Measurements from ENCODE around the gene LRRC36.
"Not testable (repeated sequence)": the region's sequence is repeated elsewhere in the genome, so short reads cannot be mapped to it uniquely, and the experiment has no call there.

Gene LRRC36

GRCh38 chr16:67364600-67365235, 38.1 kb downstream of the LRRC36 start:
- no peak overlapping the region for H2AFZ ChIP-seq (ENCODE audit: low read depth, low read length)
- no peak for ATAC-seq (ENCODE audit: insufficient read depth, low read depth)
- H3K4me2 ChIP-seq (ENCODE audit: insufficient read depth, low read length) = no peak overlapping the region
- no peak overlapping the region for H3K27ac ChIP-seq (ENCODE audit: low read length)
- TF ChIP-seq EZH2 (IDR thresholded peaks at IDR 0.05; ENCODE audit: borderline replicate concordance, low read depth, low read length, severe bottlenecking) = no peak
- TF ChIP-seq CTCF (IDR thresholded peaks at IDR 0.05; ENCODE audit: borderline replicate concordance, extremely low read depth, low read length, poor library complexity, severe bottlenecking) = no peak
- no peaks in the 10 kb centered on the region for H3K36me3 ChIP-seq (ENCODE audit: insufficient read depth, low read length)
- H4K20me1 ChIP-seq (ENCODE audit: insufficient read depth, low read length) = no peaks in the 10 kb centered on the region
- H3K79me2 ChIP-seq (ENCODE audit: insufficient read depth, low read length) = no peaks in the 10 kb centered on the region
- H3K27me3 ChIP-seq (ENCODE audit: insufficient read depth, low read length, poor library complexity) = no peaks in the 10 kb centered on the region
- DNase-seq = no peak
- no peak overlapping the region for H3K9ac ChIP-seq (ENCODE audit: low read depth, low read length)
- no peak overlapping the region for H3K4me3 ChIP-seq (ENCODE audit: low read depth in 1 of 2, low read length in 2 of 2)
- no peaks in the 10 kb centered on the region for H3K9me3 ChIP-seq (ENCODE audit: insufficient read depth, low read length, severe bottlenecking)
- no peaks in the 10 kb centered on the region for H3K4me1 ChIP-seq (ENCODE audit: insufficient read depth, low read length)

GRCh38 chr16:67370661-67371060, 44.0 kb downstream of the LRRC36 start:
- no peak overlapping the region for H3K4me2 ChIP-seq (ENCODE audit: insufficient read depth, low read length)
- ATAC-seq (ENCODE audit: insufficient read depth, low read depth) (no peak), DNase-seq (no peak)

GRCh38 chr16:67372664-67373063, 46.0 kb downstream of the LRRC36 start:
- no peak for ATAC-seq (ENCODE audit: insufficient read depth, low read depth)
- no peak for DNase-seq

More at GRCh38 chr16:67370661-67371060, 44.0 kb downstream of the LRRC36 start:
- Histone ChIP-seq H4K20me1 (ENCODE audit: insufficient read depth, low read length) (no peaks in the 10 kb centered on the region), H3K79me2 (ENCODE audit: insufficient read depth, low read length) (no peaks in the 10 kb centered on the region), H3K4me1 (ENCODE audit: insufficient read depth, low read length) (no peaks in the 10 kb centered on the region), H3K9ac (ENCODE audit: low read depth, low read length) (no peak overlapping the region), H2AFZ (ENCODE audit: low read depth, low read length) (no peak overlapping the region), H3K36me3 (ENCODE audit: insufficient read depth, low read length) (no peaks in the 10 kb centered on the region), H3K4me3 (ENCODE audit: low read depth in 1 of 2, low read length in 2 of 2) (no peak overlapping the region), H3K27ac (ENCODE audit: low read length) (no peak overlapping the region), H3K27me3 (ENCODE audit: insufficient read depth, low read length, poor library complexity) (no peaks in the 10 kb centered on the region), H3K9me3 (ENCODE audit: insufficient read depth, low read length, severe bottlenecking) (no peaks in the 10 kb centered on the region)
- no peak for TF ChIP-seq CTCF (IDR thresholded peaks at IDR 0.05; ENCODE audit: borderline replicate concordance, extremely low read depth, low read length, poor library complexity, severe bottlenecking)
- TF ChIP-seq EZH2 (IDR thresholded peaks at IDR 0.05; ENCODE audit: borderline replicate concordance, low read depth, low read length, severe bottlenecking) = no peak

GRCh38 chr16:67376012-67376411, 49.4 kb downstream of the LRRC36 start:
- H3K79me2 ChIP-seq (ENCODE audit: insufficient read depth, low read length); H3K4me2 ChIP-seq (ENCODE audit: insufficient read depth, low read length); H3K9ac ChIP-seq (ENCODE audit: low read depth, low read length); H3K27ac ChIP-seq (ENCODE audit: low read length); H3K27me3 ChIP-seq (ENCODE audit: insufficient read depth, low read length, poor library complexity); ATAC-seq (ENCODE audit: insufficient read depth, low read depth); DNase-seq; H2AFZ ChIP-seq (ENCODE audit: low read depth, low read length); H4K20me1 ChIP-seq (ENCODE audit: insufficient read depth, low read length); H3K4me1 ChIP-seq (ENCODE audit: insufficient read depth, low read length); H3K9me3 ChIP-seq (ENCODE audit: insufficient read depth, low read length, severe bottlenecking); H3K36me3 ChIP-seq (ENCODE audit: insufficient read depth, low read length); H3K4me3 ChIP-seq (ENCODE audit: low read depth in 1 of 2, low read length in 2 of 2): not testable (repeated sequence)

More at GRCh38 chr16:67372664-67373063, 46.0 kb downstream of the LRRC36 start:
- H3K36me3 ChIP-seq (ENCODE audit: insufficient read depth, low read length) = no peaks in the 10 kb centered on the region
- H3K4me1 ChIP-seq (ENCODE audit: insufficient read depth, low read length) = no peaks in the 10 kb centered on the region
- no peaks in the 10 kb centered on the region for H4K20me1 ChIP-seq (ENCODE audit: insufficient read depth, low read length)
- no peak overlapping the region for H3K27ac ChIP-seq (ENCODE audit: low read length)
- H3K79me2 ChIP-seq (ENCODE audit: insufficient read depth, low read length) = no peaks in the 10 kb centered on the region
- TF ChIP-seq CTCF (IDR thresholded peaks at IDR 0.05; ENCODE audit: borderline replicate concordance, extremely low read depth, low read length, poor library complexity, severe bottlenecking) (peak; percentile 47), EZH2 (IDR thresholded peaks at IDR 0.05; ENCODE audit: borderline replicate concordance, low read depth, low read length, severe bottlenecking) (no peak)
- H3K27me3 ChIP-seq (ENCODE audit: insufficient read depth, low read length, poor library complexity) = peaks cover 8% of the 10 kb centered on the region
- H3K9ac ChIP-seq (ENCODE audit: low read depth, low read length) = no peak overlapping the region
- H3K9me3 ChIP-seq (ENCODE audit: insufficient read depth, low read length, severe bottlenecking) = no peaks in the 10 kb centered on the region
- H2AFZ ChIP-seq (ENCODE audit: low read depth, low read length) = no peak overlapping the region
- no peak overlapping the region for H3K4me3 ChIP-seq (ENCODE audit: low read depth in 1 of 2, low read length in 2 of 2)
- H3K4me2 ChIP-seq (ENCODE audit: insufficient read depth, low read length) = no peak overlapping the region
